ENCODE results near the gene ZFAND3.

ZFAND3 gene

DNA sequence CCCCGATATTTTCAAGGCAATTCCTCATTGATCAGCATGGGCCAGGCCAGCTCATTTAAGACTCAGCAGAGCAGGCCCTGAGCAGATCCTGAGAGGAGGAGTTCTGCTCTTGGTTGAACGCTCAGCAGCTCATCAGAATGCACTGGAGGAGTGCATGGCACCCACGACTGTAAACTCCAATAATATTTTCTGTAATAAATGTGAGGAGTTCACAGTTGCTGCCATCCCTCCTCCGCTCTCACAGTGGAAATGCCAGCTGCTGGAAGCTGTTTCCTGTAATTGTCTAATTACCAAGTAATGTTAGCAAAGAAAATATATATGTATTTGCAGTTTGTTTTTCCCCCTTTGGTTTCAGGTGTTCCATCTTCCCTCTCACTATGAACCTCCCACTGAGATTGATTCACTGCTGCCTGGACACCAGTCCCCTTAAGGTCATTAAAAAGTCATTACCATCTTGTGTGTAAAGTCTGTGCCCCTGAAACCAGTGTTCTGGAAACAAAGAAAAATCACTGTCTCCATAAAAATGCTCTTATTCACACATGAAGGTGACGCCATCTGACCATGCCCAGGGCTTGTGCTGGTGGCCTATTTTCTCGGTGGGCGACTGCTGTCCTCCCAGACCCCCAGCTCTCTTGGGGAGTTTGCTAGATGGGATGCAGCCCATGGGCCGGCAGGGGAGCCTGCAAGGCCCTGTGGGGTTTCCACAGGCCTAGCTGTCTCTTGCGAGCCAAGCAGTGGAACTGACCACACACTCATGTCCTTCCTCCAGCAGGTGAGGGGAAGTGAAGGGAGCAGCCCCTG lies 374.2 kb downstream of the ZFAND3 start:
- peak; percentile 79 for DNase-seq

DNA sequence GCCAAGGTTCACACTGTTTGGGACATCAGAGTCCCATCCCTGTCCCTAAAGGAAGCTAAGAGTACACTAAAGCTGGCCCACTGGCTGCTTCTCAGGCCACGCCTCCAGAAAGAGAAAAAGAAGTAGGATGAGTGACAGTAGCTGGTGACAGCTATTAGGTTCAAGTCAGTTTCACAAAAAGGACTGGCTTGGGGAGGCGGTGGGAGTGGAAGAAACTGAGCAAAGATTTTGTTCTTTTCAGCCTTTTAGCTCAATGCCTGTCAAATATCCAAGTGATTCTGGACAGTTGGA lies 374.7 kb downstream of the ZFAND3 start:
- DNase-seq, result no peak

DNA sequence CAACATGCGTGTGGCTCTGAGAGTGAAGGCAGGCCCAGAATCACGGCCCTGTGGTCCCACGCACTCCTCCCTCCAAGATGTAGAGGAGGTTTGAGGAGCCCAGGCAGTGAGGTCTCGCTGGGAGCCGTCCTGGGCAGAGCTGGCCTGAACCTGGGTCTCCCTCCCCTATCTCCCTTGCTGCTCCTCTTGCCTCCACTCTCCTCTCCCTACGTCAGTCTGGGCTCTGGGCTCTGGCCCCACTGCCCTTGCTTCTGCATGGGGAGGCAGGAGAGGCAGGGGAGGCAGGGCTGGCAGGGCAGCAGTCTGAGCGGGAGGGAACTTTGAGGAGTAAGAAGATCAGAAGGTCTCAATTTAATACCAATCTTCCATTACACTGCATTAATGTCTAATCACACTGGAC lies 375.1 kb downstream of the ZFAND3 start:
- no peak for DNase-seq

DNA sequence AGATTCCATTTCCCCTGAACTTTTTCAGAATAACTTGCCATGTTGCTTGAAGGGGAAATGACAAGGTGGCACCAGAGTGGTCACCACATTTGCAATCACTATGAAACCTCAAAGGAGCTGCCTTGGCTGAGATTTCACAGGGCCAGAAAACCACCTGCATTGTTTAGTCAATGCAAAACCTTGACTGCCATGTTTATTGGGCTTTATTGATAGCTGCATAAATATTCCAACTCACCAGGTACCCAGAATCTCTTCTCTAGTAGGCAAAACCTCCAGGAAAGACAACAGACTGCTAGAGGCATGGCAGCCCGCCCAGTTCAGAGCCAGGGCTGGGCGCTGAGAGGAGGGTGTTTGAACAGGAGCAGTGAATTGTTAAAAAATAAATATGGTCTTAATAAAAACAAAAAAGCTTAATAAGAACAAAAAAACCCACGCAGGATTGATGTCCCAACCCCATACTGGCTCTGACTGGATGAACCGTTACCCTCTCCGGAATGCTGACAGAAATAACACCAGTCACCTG lies 375.6 kb downstream of the ZFAND3 start:
- no peak for DNase-seq

DNA sequence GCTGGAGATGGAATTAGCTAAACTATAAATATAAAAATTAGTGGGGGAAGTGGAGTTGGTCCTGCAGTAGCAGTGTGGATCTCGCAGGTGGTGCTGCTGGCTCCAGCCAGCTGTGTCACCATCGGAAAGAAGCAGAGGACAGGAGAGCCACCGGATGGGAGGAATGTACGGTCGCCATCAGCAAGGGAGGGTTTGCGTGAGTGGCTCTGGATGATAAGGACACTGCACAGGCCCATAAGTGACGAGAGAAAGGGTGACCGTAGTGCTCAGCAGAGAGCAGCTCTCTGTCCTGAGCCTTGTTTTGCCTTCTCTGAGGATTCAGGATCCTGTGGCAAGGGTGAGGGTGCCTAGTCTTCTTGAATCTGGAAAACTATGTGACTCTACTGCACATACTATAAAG lies 378.7 kb downstream of the ZFAND3 start:
- DNase-seq, result no peak
